Measurements from ENCODE around the gene MLPH. TPM values are rescaled to one million over a fixed set of nuclear protein-coding genes. Genes with fewer than 3 reads are reported as not detected.
A peak's percentile ranks its signal among the peaks of the same experiment; 100 is the strongest.

Gene MLPH
- polyA plus RNA-seq, 3 donors: not detected

DNA sequence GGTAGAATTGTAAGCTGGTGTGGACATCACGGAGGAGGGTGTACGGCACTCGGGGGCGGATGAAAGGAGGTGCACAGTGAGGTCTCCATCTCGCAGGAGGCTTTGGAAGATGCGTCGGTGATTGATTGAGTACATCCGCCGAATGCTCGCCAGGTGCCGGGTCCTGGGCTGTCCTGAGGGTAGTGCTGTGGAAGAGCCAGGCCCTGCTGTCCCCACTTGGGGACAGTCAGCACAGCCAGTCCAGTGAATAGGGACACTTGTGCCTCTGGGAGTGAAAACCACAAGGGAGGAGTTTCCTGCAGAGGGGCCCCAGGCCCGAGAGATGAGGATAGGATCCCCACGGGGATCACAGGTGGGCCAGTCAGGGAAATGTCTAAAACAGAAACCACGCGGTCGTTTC lies 28.1 kb downstream of the MLPH start:
- intact Hi-C loops (cut with micrococcal nuclease): loop anchor here in 1 of 2 donors (10.0 kb wide), 1 partner anchor 260 kb away; no protein-coding TSS in a partner anchor
- TF ChIP-seq, protein P1, sequence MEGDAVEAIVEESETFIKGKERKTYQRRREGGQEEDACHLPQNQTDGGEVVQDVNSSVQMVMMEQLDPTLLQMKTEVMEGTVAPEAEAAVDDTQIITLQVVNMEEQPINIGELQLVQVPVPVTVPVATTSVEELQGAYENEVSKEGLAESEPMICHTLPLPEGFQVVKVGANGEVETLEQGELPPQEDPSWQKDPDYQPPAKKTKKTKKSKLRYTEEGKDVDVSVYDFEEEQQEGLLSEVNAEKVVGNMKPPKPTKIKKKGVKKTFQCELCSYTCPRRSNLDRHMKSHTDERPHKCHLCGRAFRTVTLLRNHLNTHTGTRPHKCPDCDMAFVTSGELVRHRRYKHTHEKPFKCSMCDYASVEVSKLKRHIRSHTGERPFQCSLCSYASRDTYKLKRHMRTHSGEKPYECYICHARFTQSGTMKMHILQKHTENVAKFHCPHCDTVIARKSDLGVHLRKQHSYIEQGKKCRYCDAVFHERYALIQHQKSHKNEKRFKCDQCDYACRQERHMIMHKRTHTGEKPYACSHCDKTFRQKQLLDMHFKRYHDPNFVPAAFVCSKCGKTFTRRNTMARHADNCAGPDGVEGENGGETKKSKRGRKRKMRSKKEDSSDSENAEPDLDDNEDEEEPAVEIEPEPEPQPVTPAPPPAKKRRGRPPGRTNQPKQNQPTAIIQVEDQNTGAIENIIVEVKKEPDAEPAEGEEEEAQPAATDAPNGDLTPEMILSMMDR (IDR thresholded peaks at IDR 0.05): no peak
- Histone ChIP-seq H3K4me2 (replicated peaks; ENCODE audit: extremely low read depth, low read length, poor library complexity, severe bottlenecking) (no peak overlapping the region), H3K27ac (ENCODE audit: low read depth in 1 of 2, low read length in 2 of 2) (no peak overlapping the region), H4K20me1 (ENCODE audit: insufficient read depth, low read length) (no peaks in the 10 kb centered on the region), H3K79me2 (ENCODE audit: insufficient read depth, low read length) (no peaks in the 10 kb centered on the region), H3K9me3 (replicated peaks in 1 of 2; ENCODE audit: control insufficient read depth in 1 of 2, insufficient read depth in 1 of 2, low read length in 2 of 2) (no peaks in the 10 kb centered on the region), H3K36me3 (replicated peaks in 1 of 2; ENCODE audit: control insufficient read depth in 1 of 2, insufficient read depth in 2 of 2, low read length in 2 of 2) (no peaks in the 10 kb centered on the region), H3K4me3 (replicated peaks in 1 of 3; ENCODE audit: low read depth in 2 of 3, low read length in 3 of 3) (no peak overlapping the region), H2AFZ (ENCODE audit: insufficient read depth, low read depth, low read length, poor library complexity, severe bottlenecking) (no peak overlapping the region), H3K4me1 (ENCODE audit: control insufficient read depth in 1 of 2, insufficient read depth in 2 of 2, low read length in 2 of 2) (no peaks in the 10 kb centered on the region), H3K9ac (ENCODE audit: insufficient read depth, low read length, poor library complexity, severe bottlenecking) (no peak overlapping the region), H3K27me3 (ENCODE audit: control insufficient read depth in 2 of 2, insufficient read depth in 2 of 2, low read length in 2 of 2) (no peaks in the 10 kb centered on the region)
- H3K36me3 Mint-ChIP-seq: no peaks in the 10 kb centered on the region
- H3K4me3 Mint-ChIP-seq: no peak overlapping the region
- H3K27me3 Mint-ChIP-seq (ENCODE audit: low read depth in 3 of 3): peaks cover 2% of the 10 kb centered on the region in 3 donors
- H3K27ac Mint-ChIP-seq: no peak overlapping the region
- H3K9me3 Mint-ChIP-seq: peaks cover 0 to 2% (median 0%) of the 10 kb centered on the region in 7 donors
- 81% methylated on average over 13 of the region's 16 CpGs for WGBS (ENCODE audit: insufficient coverage)
- no peaks in the 10 kb centered on the region for H3K4me1 Mint-ChIP-seq
- DNase-seq: no peak

DNA sequence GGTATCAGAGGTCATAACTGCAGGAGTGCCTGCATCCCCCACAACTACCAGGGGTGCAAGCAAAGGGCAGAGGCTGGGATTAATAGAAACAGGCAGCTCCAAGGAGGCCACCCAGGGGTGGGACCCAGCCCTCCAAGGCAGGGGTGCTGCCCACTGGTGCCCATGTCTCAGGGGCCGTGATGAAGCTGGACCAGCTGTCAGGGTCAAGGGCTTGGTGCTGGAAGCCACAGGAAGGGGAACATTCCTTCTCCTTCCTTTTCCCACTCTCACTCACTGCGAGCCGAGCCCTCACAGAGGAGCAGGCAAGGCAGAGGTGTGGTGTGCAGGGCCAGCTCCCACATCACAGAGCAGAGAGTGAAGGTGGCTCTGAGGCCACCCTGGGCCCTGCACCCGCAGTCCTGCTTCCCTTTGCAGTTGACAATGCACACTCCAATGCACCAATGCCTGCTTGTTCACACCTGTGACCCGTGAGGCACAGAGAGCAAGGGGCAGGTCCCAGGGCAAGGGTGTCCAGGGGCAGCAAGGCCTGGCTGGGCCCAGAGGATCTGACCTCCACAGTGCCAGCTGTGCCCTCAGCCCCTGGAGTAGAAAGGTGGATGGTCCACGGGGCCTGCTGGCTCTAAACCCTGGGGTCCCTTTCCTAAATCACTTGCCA lies 28.7 kb downstream of the MLPH start:
- H3K4me1 Mint-ChIP-seq: no peaks in the 10 kb centered on the region
- H3K27ac ChIP-seq (ENCODE audit: low read depth in 1 of 2, low read length in 2 of 2): no peak overlapping the region
- no peak overlapping the region for H3K4me3 Mint-ChIP-seq
- intact Hi-C loops (cut with micrococcal nuclease): loop anchor here in 1 of 2 donors (10.0 kb wide), 1 partner anchor 259 kb away; no protein-coding TSS in a partner anchor
- TF ChIP-seq, protein P1 (IDR thresholded peaks at IDR 0.05): no peak
- peak overlapping the region; percentile 2 for H3K9ac ChIP-seq (ENCODE audit: insufficient read depth, low read length, poor library complexity, severe bottlenecking)
- H3K27me3 Mint-ChIP-seq (ENCODE audit: low read depth in 3 of 3): peaks cover 2% of the 10 kb centered on the region in 3 donors
- H4K20me1 ChIP-seq (ENCODE audit: insufficient read depth, low read length): no peaks in the 10 kb centered on the region
- no peaks in the 10 kb centered on the region for H3K36me3 Mint-ChIP-seq
- H3K27me3 ChIP-seq (ENCODE audit: control insufficient read depth in 2 of 2, insufficient read depth in 2 of 2, low read length in 2 of 2): no peaks in the 10 kb centered on the region
- DNase-seq: no peak
- H3K4me2 ChIP-seq (replicated peaks; ENCODE audit: extremely low read depth, low read length, poor library complexity, severe bottlenecking): no peak overlapping the region
- H3K4me3 ChIP-seq (replicated peaks in 1 of 3; ENCODE audit: low read depth in 2 of 3, low read length in 3 of 3): no peak overlapping the region
- no peak overlapping the region for H3K27ac Mint-ChIP-seq
- H3K4me1 ChIP-seq (ENCODE audit: control insufficient read depth in 1 of 2, insufficient read depth in 2 of 2, low read length in 2 of 2): no peaks in the 10 kb centered on the region
- WGBS (ENCODE audit: insufficient coverage): 79% methylated on average over 3 of the region's 6 CpGs
- peaks cover 0 to 2% (median 0%) of the 10 kb centered on the region in 7 donors for H3K9me3 Mint-ChIP-seq
- H3K9me3 ChIP-seq (replicated peaks in 1 of 2; ENCODE audit: control insufficient read depth in 1 of 2, insufficient read depth in 1 of 2, low read length in 2 of 2): no peaks in the 10 kb centered on the region
- H3K36me3 ChIP-seq (replicated peaks in 1 of 2; ENCODE audit: control insufficient read depth in 1 of 2, insufficient read depth in 2 of 2, low read length in 2 of 2): no peaks in the 10 kb centered on the region
- H3K79me2 ChIP-seq (ENCODE audit: insufficient read depth, low read length): no peaks in the 10 kb centered on the region
- H2AFZ ChIP-seq (ENCODE audit: insufficient read depth, low read depth, low read length, poor library complexity, severe bottlenecking): no peak overlapping the region

Data from CD14-positive monocyte (primary cell).